ENCODE data around the gene FAM3C.

The FAM3C gene

GRCh38 chr7:121372376-121373010 is 23.6 kb downstream of the FAM3C start:
- no peak for DNase-seq
- no peak for TF ChIP-seq CTCF (IDR thresholded peaks at IDR 0.05; ENCODE audit: low read depth, low read length)
- Histone ChIP-seq H3K27ac (no peak overlapping the region), H3K4me3 (ENCODE audit: low read depth, low read length) (no peak overlapping the region), H3K27me3 (ENCODE audit: insufficient read depth, low read depth, severe bottlenecking) (no peaks in the 10 kb centered on the region), H3K9me3 (ENCODE audit: severe bottlenecking) (no peaks in the 10 kb centered on the region), H3K36me3 (no peaks in the 10 kb centered on the region; the same call in 1 of the 2 replicates)

- Histone ChIP-seq H3K36me3 (no peaks in the 10 kb centered on the region), H3K27me3 (ENCODE audit: insufficient read depth, low read depth, severe bottlenecking) (no peaks in the 10 kb centered on the region), H3K9me3 (ENCODE audit: severe bottlenecking) (no peaks in the 10 kb centered on the region), H3K27ac (no peak overlapping the region), H3K4me3 (ENCODE audit: low read depth, low read length) (no peak overlapping the region)
- TF ChIP-seq CTCF (IDR thresholded peaks at IDR 0.05; ENCODE audit: low read depth, low read length), result no peak
- DNase-seq, result no peak
Observed at GRCh38 chr7:121371883-121372282, 24.2 kb downstream of the FAM3C start.

GRCh38 chr7:121371367-121371766 is 24.7 kb downstream of the FAM3C start:
- no peak for DNase-seq
- no peak for TF ChIP-seq CTCF (IDR thresholded peaks at IDR 0.05; ENCODE audit: low read depth, low read length)
- no peaks in the 10 kb centered on the region for H3K27me3 ChIP-seq (ENCODE audit: insufficient read depth, low read depth, severe bottlenecking)
- H3K9me3 ChIP-seq (ENCODE audit: severe bottlenecking), result no peaks in the 10 kb centered on the region
- H3K27ac ChIP-seq, result no peak overlapping the region
- no peak overlapping the region for H3K4me3 ChIP-seq (ENCODE audit: low read depth, low read length)
- H3K36me3 ChIP-seq, result no peaks in the 10 kb centered on the region

GRCh38 chr7:121369462-121369861 is 26.6 kb downstream of the FAM3C start:
- H3K27ac ChIP-seq, result no peak overlapping the region
- no peak for DNase-seq

GRCh38 chr7:121366852-121367431 is 29.2 kb downstream of the FAM3C start:
- no peaks in the 10 kb centered on the region; the same call in 1 of the 2 replicates for H3K36me3 ChIP-seq
- no peak for DNase-seq
- H3K27ac ChIP-seq, result no peak overlapping the region

More at GRCh38 chr7:121369462-121369861, 26.6 kb downstream of the FAM3C start:
- Histone ChIP-seq H3K9me3 (ENCODE audit: severe bottlenecking) (no peaks in the 10 kb centered on the region), H3K36me3 (no peaks in the 10 kb centered on the region; the same call in 1 of the 2 replicates), H3K4me3 (ENCODE audit: low read depth, low read length) (no peak overlapping the region), H3K27me3 (ENCODE audit: insufficient read depth, low read depth, severe bottlenecking) (no peaks in the 10 kb centered on the region)
- no peak for TF ChIP-seq CTCF (IDR thresholded peaks at IDR 0.05; ENCODE audit: low read depth, low read length)

More at GRCh38 chr7:121366852-121367431, 29.2 kb downstream of the FAM3C start:
- Histone ChIP-seq H3K27me3 (ENCODE audit: insufficient read depth, low read depth, severe bottlenecking) (no peaks in the 10 kb centered on the region), H3K4me3 (ENCODE audit: low read depth, low read length) (no peak overlapping the region), H3K9me3 (ENCODE audit: severe bottlenecking) (no peaks in the 10 kb centered on the region)
- TF ChIP-seq CTCF (IDR thresholded peaks at IDR 0.05; ENCODE audit: low read depth, low read length), result peak; percentile 39
